T-cell (primary cell): Measurements from ENCODE around the gene TPP2. TPM values are rescaled to one million over a fixed set of nuclear protein-coding genes. Genes with fewer than 3 reads are reported as not detected.

Experiments
- ATAC-seq, 4 experiments: fragments of 200-7000 bp in 3 of 4; fragments of 150-1000 bp in 1 of 4; cut with Tn5 transposase; replicated peaks in 1 of 4; 1 replicate in 3 of 4; 2 replicates in 1 of 4; pipeline ENCODE4 v1.10.0; 2021; ENCODE audit warnings: moderate library complexity in 3 of 4, mild to moderate bottlenecking in 2 of 4, moderate number of reproducible peaks in 1 of 4
- CTCF ChIA-PET, 2 donors: fragments of 300-600 bp; sonication (Branson Sonifier 250); formaldehyde crosslinking; loops; one replicate each; lab custom pipeline; 2022; ENCODE audit warnings: antibody characterized with exemption in 2 of 2; lab: Charles Lee
- POLR2A ChIA-PET, 2 donors: fragments of 300-600 bp; sonication (Branson Sonifier 250); formaldehyde crosslinking; loops; one replicate each; lab custom pipeline; 2022; ENCODE audit warnings: antibody characterized with exemption in 2 of 2; lab: Charles Lee
- DNase-seq, 35 experiments: peaks; one replicate each; pipeline versions ENCODE4 v3.0.0 to v3.0.0-alpha.2; 2013 to 2023
- H3K27ac ChIP-seq: one replicate; pipeline ENCODE4 v1.5.1; 2013; ENCODE audit warnings: low read length
- H3K27me3 ChIP-seq, 2 experiments: replicated peaks in 1 of 2; 1 replicate in 1 of 2; 2 replicates in 1 of 2; pipeline versions ENCODE4 v1.6.1 to v1.7.0; 2013; ENCODE audit warnings: low read length in 1 of 2, mixed read lengths in 1 of 2; ENCODE audit not compliant: control insufficient read depth in 2 of 2, insufficient read depth in 2 of 2; ENCODE audit errors: extremely low read depth in 1 of 2
- H3K36me3 ChIP-seq, 2 donors: 1 replicate in 1 of 2; 2 replicates in 1 of 2; pipeline versions ENCODE4 v1.6.1 to v1.7.0; 2013; ENCODE audit warnings: low read length in 1 of 2; ENCODE audit not compliant: control insufficient read depth in 2 of 2, insufficient read depth in 1 of 2; ENCODE audit errors: extremely low read depth in 1 of 2
- H3K4me1 ChIP-seq, 2 experiments: 1 replicate in 1 of 2; 2 replicates in 1 of 2; pipeline versions ENCODE4 v1.6.1 to v1.7.0; 2013; ENCODE audit warnings: low read length in 2 of 2, mixed read lengths in 1 of 2; ENCODE audit not compliant: insufficient read depth in 2 of 2, control insufficient read depth in 1 of 2; ENCODE audit errors: extremely low read depth in 1 of 2
- H3K4me3 ChIP-seq, 2 donors: 1 replicate in 1 of 2; 2 replicates in 1 of 2; pipeline versions ENCODE4 v1.5.1 to v1.7.0; 2013; ENCODE audit warnings: mild to moderate bottlenecking in 2 of 2, low read length in 1 of 2, moderate library complexity in 1 of 2; ENCODE audit not compliant: control insufficient read depth in 1 of 2; ENCODE audit errors: extremely low read depth in 1 of 2
- H3K9me3 ChIP-seq: 2 replicates; pipeline ENCODE4 v1.7.0; 2013
- H3K27ac Mint-ChIP-seq, 2 donors: one replicate each; pipeline ENCODE4 v1.8.0; 2020 to 2021; ENCODE audit warnings: mild to moderate bottlenecking in 2 of 2, mixed read lengths in 2 of 2
- H3K27me3 Mint-ChIP-seq, 2 donors: one replicate each; pipeline ENCODE4 v1.8.0; 2021 to 2022; ENCODE audit warnings: mixed read lengths in 2 of 2
- H3K36me3 Mint-ChIP-seq: one replicate; pipeline ENCODE4 v1.8.0; 2021; ENCODE audit warnings: mixed read lengths
- H3K4me1 Mint-ChIP-seq, 3 donors: one replicate each; pipeline ENCODE4 v1.8.0; 2020 to 2022; ENCODE audit warnings: mixed read lengths in 3 of 3, mild to moderate bottlenecking in 1 of 3
- H3K4me3 Mint-ChIP-seq, 3 donors: one replicate each; pipeline ENCODE4 v1.8.0; 2020 to 2022; ENCODE audit warnings: mild to moderate bottlenecking in 3 of 3, mixed read lengths in 3 of 3, moderate library complexity in 3 of 3
- H3K9me3 Mint-ChIP-seq, 3 donors: one replicate each; pipeline ENCODE4 v1.8.0; 2020 to 2022; ENCODE audit warnings: mixed read lengths in 3 of 3
- WGBS: methylation state at CpG from one replicate; pipeline ENCODE4 v1.1.5; 2013; ENCODE audit warnings: missing lambda C conversion rate; ENCODE audit not compliant: insufficient coverage; 5-methylcytosine and 5-hydroxymethylcytosine counted together
- total RNA-seq, 35 experiments: library from RNA in 6 of 35; stranded (reverse) in 6 of 35; fragments of 120-200 nt in 1 of 35; gene quantifications; one replicate each; pipeline versions ENCODE4 v1.2.1 to v1.2.4 and lab custom pipeline; 2013 to 2026

The TPP2 gene
- total RNA-seq, 5 donors from 2014 or later (not counting 1 experiment from before 2014, with no cell fraction given) = 111 to 135 (median 115) TPM

GRCh38 chr13:102598061-102598460 is 1.3 kb downstream of the TPP2 start:
- no peak for DNase-seq
- no peaks in the 10 kb centered on the region for H3K9me3 Mint-ChIP-seq
- 17% methylated on average over 3 of the region's 6 CpGs for WGBS

GRCh38 chr13:102599426-102600012 is 2.7 kb downstream of the TPP2 start:
- H3K9me3 Mint-ChIP-seq = no peaks in the 10 kb centered on the region
- Histone ChIP-seq H3K4me3 (peak overlapping the region in 1 of 2 donors; percentile 97), H3K36me3 (peaks cover under 1 to 3% of the 10 kb centered on the region in 2 donors), H3K4me1 (peaks cover 41 to 46% of the 10 kb centered on the region in 2 experiments), H3K27me3 (no peaks in the 10 kb centered on the region), H3K27ac (peak overlapping the region; percentile 52), H3K9me3 (no peaks in the 10 kb centered on the region)
- ATAC-seq (no peak), DNase-seq (peak in 10 of 35 experiments; percentile 2 to 52 (median 19))
- CTCF ChIA-PET = no interaction called here
- H3K4me3 Mint-ChIP-seq = peak overlapping the region; percentile 90 to 95 (median 92)
- POLR2A ChIA-PET = no interaction called here
- peaks cover 24% of the 10 kb centered on the region for H3K36me3 Mint-ChIP-seq
- H3K4me1 Mint-ChIP-seq = peaks cover 78 to 84% (median 81%) of the 10 kb centered on the region in 3 donors
- peak overlapping the region; percentile 65 to 77 for H3K27ac Mint-ChIP-seq
- 29% methylated on average over 3 of the region's 3 CpGs for WGBS
- H3K27me3 Mint-ChIP-seq = no peaks in the 10 kb centered on the region

More at GRCh38 chr13:102598061-102598460, 1.3 kb downstream of the TPP2 start:
- peak overlapping the region; percentile 97 for H3K4me3 ChIP-seq
- H3K36me3 ChIP-seq = peaks cover 0 to 3% of the 10 kb centered on the region in 2 donors
- Mint-ChIP-seq H3K36me3 (peaks cover 11% of the 10 kb centered on the region), H3K4me3 (peak overlapping the region; percentile 90 to 95 (median 92)), H3K27ac (peak overlapping the region; percentile 87 to 93), H3K27me3 (no peaks in the 10 kb centered on the region), H3K4me1 (peaks cover 71 to 75% (median 73%) of the 10 kb centered on the region in 3 donors)
- ATAC-seq = no peak
- ChIA-PET CTCF (interaction anchor here in 1 of 2 donors (0.7 to 7.6 kb wide), 3 partner anchors 9 to 250 kb away, joined by 4 to 93 read pairs (median 7); partner anchors contain the start of gene ERCC5), POLR2A (interaction anchor here in 1 of 2 donors (1.1 to 1.3 kb wide), 2 partner anchors 8 to 9 kb away, joined by 3 to 4 read pairs; no protein-coding TSS in a partner anchor)
- peaks cover 35 to 37% of the 10 kb centered on the region in 2 experiments for H3K4me1 ChIP-seq
- peak overlapping the region; percentile 8 for H3K27ac ChIP-seq
- no peaks in the 10 kb centered on the region for H3K27me3 ChIP-seq
- H3K9me3 ChIP-seq = no peaks in the 10 kb centered on the region

DNA sequence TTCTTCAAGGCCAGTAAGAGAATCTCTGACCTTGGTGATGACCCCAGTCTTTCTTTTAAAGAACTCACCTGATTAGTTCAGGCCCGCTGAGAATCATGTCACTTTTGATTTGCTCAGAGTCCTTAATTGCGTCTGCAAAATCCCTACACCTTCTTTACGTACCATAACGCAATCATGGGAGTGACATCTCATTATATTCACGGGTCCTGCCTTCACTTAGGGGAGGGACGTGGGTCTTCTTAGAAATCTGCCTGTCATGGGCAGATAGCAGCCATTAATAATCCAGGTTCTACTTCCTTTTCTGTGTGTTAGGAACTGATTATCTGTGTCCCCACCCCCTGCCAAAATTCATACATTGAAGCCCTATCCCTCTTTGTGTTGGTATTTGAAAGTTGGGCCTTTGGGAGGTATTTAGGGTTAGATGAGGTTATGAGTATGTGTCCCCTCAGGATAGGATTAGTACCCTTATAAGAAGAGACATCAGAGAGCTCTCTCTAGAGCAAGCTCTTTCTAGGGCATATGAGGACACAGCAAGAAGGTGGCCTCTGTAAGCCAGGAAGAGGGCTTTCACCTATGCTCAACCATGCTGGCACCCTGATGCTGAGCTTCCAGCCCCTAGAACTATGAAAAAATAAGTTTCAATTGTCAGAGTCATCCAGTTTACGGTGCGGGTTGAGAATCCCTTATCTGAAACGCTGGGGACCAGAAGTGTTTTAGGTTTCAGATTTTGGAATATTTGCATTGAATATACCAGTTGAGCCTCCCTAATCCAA is 9.9 kb downstream of the TPP2 start:
- DNase-seq = no peak
- H3K4me1 Mint-ChIP-seq = peaks cover 67 to 82% (median 76%) of the 10 kb centered on the region in 3 donors
- no peak overlapping the region for H3K4me3 Mint-ChIP-seq
- H3K27me3 Mint-ChIP-seq = no peaks in the 10 kb centered on the region
- Histone ChIP-seq H3K4me1 (peaks cover 20 to 23% of the 10 kb centered on the region in 2 experiments), H3K27ac (no peak overlapping the region), H3K27me3 (no peaks in the 10 kb centered on the region), H3K9me3 (no peaks in the 10 kb centered on the region), H3K4me3 (no peak overlapping the region), H3K36me3 (peaks cover 7 to 56% of the 10 kb centered on the region in 2 donors)
- ChIA-PET POLR2A (interaction anchor here (1.0 to 1.7 kb wide), 4 partner anchors 8 to 18 kb away, joined by 3 to 12 read pairs (median 4); partner anchors contain the start of gene TPP2 (in 1 of the 2)), CTCF (interaction anchor here in 1 of 2 donors (0.6 to 3.5 kb wide), 4 partner anchors 14 to 173 kb away, joined by 3 to 14 read pairs (median 6); no protein-coding TSS in a partner anchor)
- WGBS = 100% methylated on average over 3 of the region's 9 CpGs
- ATAC-seq = no peak
- no peaks in the 10 kb centered on the region for H3K9me3 Mint-ChIP-seq
- H3K36me3 Mint-ChIP-seq = peaks cover 61% of the 10 kb centered on the region
- peak overlapping the region in 1 of 2 donors; percentile 28 for H3K27ac Mint-ChIP-seq

GRCh38 chr13:102608974-102609373 is 12.2 kb downstream of the TPP2 start:
- POLR2A ChIA-PET = interaction anchor here in 1 of 2 donors (0.6 kb wide), 1 partner anchor 234 kb away, joined by 3 read pairs; no protein-coding TSS in a partner anchor
- DNase-seq (no peak), ATAC-seq (no peak)
- Mint-ChIP-seq H3K4me1 (peaks cover 60 to 75% (median 70%) of the 10 kb centered on the region in 3 donors), H3K4me3 (no peak overlapping the region), H3K27me3 (no peaks in the 10 kb centered on the region), H3K27ac (peak overlapping the region in 1 of 2 donors; percentile 71), H3K36me3 (peaks cover 57% of the 10 kb centered on the region), H3K9me3 (no peaks in the 10 kb centered on the region)
- WGBS = no CpG with 5 or more reads among the region's 2 CpGs
- peaks cover 12 to 13% of the 10 kb centered on the region in 2 experiments for H3K4me1 ChIP-seq
- no peak overlapping the region for H3K4me3 ChIP-seq
- no peak overlapping the region for H3K27ac ChIP-seq
- no peaks in the 10 kb centered on the region for H3K9me3 ChIP-seq
- H3K27me3 ChIP-seq = no peaks in the 10 kb centered on the region
- CTCF ChIA-PET = interaction anchor here in 1 of 2 donors (1.0 kb wide), 1 partner anchor 17 kb away, joined by 4 read pairs; no protein-coding TSS in a partner anchor
- peaks cover 7 to 60% of the 10 kb centered on the region in 2 donors for H3K36me3 ChIP-seq

GRCh38 chr13:102609696-102610095 is 12.9 kb downstream of the TPP2 start:
- peak; percentile 24 to 70 (median 54) for ATAC-seq
- WGBS = no CpG with 5 or more reads among the region's 4 CpGs
- Mint-ChIP-seq H3K27ac (peak overlapping the region; percentile 9 to 50), H3K4me1 (peaks cover 58 to 72% (median 63%) of the 10 kb centered on the region in 3 donors), H3K9me3 (no peaks in the 10 kb centered on the region), H3K27me3 (no peaks in the 10 kb centered on the region), H3K4me3 (no peak overlapping the region), H3K36me3 (peaks cover 51% of the 10 kb centered on the region)
- no peak overlapping the region for H3K4me3 ChIP-seq
- ChIA-PET CTCF (interaction anchor here in 1 of 2 donors (1.5 kb wide), 1 partner anchor 18 kb away, joined by 6 read pairs; no protein-coding TSS in a partner anchor), POLR2A (no interaction called here)
- H3K9me3 ChIP-seq = no peaks in the 10 kb centered on the region
- peaks cover 9 to 10% of the 10 kb centered on the region in 2 experiments for H3K4me1 ChIP-seq
- H3K27ac ChIP-seq = no peak overlapping the region
- H3K36me3 ChIP-seq = peaks cover 5 to 66% of the 10 kb centered on the region in 2 donors
- peak in 7 of 35 experiments; percentile 2 to 25 (median 7) for DNase-seq
- no peaks in the 10 kb centered on the region for H3K27me3 ChIP-seq
